ENCODE results near the gene AHNAK.
"Not testable (repeated sequence)": the region's sequence is repeated elsewhere in the genome, so short reads cannot be mapped to it uniquely, and the experiment has no call there.

Gene AHNAK

DNA sequence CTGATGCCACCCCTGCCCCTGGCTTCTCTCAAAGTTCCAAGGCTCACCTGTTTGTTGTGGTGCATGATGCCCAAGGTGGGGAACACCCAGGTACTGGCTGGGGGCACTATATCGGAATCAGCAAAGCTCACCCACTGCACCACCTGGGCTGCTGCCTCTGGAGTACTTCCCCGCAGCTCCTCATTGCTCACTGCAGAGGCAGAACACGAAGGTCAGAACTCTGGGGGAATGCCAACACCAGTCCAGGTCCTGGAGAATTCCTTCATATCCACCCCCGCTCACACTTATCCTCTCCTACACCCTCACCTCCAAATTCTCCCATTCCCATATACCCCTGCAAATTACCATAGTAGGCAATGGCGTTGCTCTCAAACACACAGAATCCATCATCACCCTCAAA, 24.9 kb upstream of the AHNAK start:
- not testable (repeated sequence) for DNase-seq

DNA sequence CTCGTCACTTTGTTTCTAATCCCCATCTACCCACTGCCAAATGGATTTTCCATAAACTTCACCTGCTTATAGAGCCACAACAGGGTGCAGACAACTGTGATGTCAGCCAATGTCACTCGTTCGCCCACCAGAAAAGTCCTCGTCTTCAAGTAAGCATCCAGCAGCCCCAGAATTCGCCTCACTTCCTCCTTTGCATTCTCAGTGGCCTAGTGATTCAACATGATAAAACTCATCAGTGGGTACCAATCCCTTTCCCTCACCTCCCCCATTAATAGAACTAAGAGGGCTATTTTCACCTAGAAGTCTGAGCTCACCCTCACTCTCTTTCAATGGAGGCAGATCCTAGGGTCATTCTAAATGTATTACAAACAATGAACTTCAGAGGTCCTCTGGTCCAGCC, 24.3 kb upstream of the AHNAK start:
- not testable (repeated sequence) for DNase-seq

DNA sequence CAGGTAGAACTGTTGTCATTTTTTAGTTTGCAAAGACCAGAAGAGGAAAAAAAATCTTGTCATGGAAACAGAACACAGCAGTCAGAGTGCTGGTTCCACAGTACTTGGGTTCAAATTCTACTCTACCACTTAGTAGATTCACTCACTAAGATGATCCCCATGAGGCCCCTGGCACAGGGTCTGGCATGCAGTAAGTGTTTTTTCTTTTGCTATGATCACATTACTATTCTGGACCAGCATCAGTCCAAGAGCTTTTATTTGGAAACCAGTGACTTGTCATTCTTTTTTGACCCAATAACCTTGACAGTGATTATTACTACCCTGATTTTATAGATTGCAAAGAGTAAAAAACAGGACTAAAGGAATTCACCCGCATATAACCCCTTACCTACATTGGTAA, 23.0 kb upstream of the AHNAK start:
- DNase-seq: no peak

DNA sequence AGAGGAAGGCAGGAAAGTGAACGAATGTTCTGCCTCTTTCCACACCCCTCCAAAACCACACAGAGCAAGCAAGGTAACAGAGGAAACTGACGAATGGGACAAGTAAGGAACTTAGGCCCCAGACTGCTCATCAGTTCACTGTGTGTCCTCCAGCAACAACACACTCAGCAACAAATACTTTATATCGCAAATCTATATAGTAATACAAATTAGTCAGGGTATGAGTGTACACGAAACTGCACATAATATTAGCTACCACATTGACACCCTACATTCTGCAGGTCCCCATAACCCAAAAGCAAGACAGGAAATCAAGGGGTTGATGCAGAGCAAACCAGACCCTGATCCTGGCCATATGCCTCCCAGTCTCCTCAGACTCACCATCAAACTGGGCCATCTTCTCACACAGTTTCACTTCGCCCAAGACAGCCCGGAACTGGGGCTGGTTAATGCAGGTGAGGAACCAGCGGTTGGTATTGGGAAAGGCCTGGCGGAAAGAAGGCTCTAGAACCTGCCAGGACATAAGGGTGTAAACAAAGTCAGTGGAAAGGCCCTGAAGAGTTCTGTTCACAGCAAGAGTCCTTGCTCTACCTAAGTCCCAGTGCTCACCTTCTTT, 20.5 kb upstream of the AHNAK start:
- no peak for DNase-seq

DNA sequence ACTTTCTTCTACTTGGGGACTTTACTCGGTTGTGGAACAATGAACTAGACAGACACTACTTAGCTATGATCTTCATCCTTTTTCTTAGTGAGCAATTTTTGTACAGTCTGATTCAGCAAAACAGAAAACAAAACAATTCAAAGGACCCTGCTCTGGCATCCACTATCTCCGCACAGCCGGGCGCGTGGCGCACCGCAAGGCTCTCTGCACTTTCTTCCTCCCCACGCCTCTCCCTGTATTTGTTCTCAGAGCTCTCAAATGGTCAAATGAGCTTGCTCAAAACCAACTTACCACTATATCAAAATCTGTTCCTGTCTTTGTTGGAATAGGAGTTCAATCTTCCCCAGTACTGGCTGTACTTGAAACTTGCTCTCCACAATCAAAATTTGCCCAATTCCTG, 19.6 kb upstream of the AHNAK start:
- DNase-seq: no peak

DNA sequence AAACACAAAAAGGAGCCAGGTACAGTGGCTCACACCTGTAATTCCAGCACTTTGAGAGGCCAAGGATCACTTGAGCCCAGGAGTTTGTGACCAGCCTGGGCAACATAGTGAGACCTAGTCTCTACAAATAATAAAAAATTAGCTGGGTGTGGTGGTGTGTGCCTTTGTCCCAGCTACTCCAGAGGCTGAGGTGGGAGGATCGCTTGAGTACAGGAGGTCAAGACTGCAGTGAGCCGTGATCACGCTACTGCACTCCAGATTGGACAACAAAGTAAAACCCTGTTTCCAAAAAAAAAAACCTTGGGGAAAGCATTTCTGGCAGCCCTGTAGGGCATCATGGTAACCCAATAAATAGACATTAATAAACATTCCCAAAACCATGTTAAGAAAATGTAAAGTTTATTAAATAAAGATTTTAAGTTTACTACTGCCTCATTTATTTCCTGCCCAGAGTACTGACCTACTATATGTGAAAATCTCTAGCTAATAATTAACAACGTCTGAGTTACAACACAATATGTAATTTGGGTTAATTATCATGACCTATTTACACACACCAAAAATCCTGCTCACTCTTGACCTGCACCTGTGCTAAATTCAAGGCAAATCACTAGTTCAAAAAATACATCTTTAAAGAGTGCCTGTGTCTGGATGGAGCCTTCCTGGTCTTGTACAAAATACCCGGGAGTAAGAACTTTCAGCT, 18.6 kb upstream of the AHNAK start:
- DNase-seq: no peak

DNA sequence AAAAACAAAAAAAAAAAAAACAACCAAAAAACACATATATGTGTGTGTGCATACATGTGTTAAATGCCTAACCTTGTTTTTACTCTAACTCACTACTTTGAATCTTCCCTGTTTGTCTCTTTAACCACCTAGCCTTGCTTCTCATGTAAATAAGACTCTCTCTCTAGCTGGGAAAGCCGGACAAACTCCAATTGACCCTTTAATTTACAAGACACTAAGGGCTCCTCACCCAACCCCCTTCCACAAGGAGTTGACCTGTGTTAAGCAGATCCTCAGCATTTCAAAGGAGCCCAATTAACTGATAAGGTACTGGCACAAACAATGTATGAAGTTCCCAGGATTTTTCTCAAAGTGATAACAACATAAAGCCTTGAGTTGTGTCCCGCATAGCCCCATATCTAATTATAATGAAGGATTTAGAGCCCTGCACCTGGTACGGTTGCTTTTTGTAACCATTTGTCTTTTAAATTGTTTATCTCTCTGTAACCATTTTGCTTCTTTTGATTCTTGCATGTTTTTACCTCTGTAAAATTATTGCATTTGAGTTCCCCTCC, 15.1 kb upstream of the AHNAK start:
- DNase-seq: not testable (repeated sequence)

DNA sequence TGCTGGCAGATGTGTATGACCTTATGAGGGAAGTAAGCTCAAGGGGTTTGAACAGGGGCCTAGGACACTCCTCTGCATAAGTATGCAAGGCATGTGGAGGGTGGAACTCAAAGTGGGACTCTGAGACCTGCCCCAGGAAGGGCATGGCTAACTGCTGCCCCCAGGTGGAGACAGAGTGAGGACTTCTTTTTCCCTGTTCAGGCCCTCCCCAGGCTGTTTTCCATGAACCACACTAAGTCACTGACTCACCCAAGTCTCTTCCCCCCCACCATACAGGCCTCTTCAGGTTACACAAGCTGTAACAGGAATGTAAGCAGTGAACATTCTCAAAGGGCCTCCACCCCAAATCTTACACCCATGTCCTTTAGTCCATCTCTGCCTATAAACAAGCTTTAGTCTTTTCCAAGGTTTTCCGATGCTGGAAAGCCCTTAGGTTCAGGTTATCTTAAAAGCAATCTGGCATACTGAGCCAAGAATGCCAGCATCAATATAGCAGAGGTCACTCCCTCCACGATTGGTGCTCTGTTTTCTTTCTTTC, 14.0 kb upstream of the AHNAK start:
- peak; percentile 88 for DNase-seq

DNA sequence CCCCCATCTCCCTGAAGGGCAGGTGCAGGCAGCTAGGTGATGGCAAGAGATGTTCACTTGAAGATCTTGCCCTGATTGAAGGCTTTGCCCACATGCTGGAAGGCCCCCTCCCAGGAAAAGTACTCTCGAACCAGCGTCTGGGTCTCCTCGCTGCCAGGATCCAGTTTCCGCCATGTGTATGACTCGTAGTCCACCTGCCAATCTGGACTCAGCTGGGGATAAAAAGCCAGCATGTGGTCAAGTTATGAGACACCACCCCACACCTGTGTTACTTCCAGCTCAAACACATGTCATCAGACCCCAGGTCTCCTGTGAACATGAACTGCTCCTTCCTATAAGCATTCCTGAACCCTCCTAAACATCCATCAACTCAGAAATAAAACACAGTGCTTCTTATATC, 13.0 kb upstream of the AHNAK start:
- DNase-seq: not testable (repeated sequence)

DNA sequence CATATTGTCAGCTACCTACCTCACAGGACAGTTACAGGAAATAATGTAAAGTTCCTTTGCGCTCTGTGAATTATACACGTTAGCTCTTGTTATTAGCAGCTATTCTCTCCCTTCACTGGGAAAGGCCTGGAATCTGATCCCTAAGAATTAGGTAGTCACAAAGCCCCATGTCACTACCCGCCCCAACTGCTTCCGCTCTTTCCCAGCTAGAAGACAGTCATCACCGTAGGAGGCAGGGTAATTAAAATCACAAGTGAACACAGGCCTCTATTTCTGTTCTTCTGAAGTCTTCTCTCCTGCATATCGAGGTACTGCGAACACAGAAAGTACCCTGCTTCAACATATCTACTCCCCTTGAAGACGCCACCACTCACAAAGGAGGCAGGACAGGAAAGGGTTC, 12.6 kb upstream of the AHNAK start:
- no peak for DNase-seq

DNA sequence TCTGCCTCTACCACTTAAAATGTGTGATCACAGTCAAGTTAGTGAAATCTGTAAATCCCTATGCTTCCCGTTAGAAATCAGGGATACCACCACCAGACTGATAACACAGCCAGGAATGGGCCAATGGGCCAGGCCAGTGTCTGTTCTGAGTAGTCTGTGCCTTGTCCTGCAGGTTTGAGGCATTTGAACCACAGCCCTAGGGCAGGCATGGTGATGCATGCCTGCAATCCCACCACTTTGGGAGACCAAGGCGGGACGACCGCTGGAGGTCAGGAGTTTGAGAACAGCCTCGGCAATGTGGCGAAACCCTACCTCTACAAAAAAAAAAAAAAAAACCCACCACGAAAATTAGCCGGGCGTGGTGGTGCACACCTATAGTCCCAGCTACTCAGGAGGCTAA, 12.1 kb upstream of the AHNAK start:
- no peak for DNase-seq

DNA sequence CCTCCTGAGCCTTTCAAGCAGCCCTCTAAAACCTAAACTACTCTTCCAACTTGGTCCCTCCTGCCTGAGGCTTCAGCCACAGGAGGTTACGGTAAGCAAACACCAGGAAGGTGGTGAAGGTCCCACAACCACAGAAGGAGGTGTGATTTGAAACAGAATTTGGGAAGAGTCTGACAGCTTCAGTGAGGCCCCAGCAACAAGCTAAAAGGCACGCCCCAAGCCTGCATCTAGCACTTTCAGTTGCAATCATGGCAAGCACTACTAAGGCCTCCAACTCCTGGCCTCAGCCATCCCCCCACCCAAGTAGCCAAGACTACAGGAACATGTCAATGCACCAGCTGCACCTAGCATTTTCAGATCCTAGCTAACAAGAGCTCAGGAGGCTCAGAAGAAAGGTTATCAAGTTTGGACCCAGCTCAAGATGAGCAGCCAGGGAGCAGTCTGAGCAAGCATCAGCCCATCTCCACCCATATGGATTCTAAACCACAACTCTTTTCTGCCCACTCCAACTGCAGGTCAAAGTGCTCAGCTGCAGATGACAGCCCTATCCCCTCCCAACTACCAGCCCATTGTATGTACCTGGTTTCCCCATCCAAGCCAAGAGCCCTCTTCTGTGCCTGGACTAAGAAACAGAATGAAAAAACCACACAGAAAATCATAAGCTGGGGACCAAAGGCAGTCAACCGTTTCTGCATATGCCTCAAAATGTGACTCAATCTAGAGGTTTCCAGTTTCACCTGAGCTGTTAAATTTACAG, 10.4 kb upstream of the AHNAK start:
- DNase-seq: peak; percentile 73

DNA sequence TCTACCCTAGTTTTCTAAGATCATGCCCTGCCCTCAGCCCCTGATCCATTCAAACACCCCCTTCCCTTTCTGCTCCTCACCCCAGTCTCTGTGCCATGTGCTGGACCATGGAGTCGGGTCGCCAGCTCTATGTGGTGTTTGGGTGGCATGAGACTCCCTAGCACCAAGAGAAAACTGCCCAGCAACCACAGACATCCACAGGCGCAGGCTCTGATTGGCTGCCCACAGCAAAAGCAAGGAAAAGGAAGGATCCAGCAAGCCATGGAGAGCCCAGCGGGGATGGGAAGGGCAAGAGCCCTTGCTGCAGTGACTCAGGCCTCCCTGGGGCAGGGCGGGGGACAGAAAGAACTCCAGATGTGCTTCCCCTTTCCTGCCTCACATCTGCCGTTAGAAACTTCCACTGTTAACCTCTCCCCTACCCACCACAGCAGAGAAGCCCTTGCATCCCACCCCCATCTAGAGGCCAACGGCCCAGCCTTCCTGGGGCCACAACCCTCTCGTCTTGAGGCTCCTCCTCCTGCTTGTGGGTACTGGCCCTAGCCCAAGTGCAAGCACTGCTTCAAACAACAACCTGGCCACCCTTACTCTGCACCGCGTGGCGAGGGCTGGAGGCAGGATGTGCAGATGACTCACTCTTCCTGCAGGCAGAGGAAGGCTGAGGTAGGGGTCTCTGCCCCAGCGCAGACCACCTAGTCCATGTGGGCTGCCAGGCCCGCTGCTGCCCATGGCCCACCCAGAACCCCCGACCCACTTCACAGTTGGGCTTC, 9.7 kb upstream of the AHNAK start:
- peak; percentile 95 for DNase-seq

DNA sequence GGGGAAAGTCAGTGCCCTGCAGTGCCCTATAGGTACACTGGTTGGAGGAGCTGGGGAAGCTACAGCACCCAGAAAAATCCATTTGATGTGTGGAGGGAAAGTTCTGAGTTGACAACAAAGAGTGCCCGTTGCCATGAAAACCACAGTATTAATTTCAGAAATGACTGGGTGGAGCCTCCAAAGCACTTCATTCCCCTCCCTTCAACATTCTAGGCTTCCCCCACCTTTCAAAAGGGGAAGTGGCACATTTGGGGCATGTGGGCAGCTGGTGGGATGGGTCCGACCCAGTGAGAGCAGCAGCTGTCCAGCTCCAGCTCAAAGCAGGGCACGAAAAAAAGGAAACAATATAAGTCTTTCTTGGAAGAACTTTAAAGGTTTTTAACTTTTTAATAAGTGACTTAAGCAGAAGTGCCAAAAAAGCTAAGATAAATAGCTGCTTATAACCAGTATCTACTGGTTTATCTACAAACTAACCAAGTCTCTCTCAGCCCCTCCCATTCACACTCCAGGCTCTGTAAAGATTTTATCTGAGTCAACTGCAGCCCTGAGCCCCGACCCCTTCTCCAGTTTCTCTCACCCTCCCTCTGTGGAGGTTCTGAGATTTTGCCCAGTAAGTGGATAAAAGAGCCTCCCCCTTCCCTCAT, 9.0 kb upstream of the AHNAK start:
- DNase-seq: peak; percentile 41

DNA sequence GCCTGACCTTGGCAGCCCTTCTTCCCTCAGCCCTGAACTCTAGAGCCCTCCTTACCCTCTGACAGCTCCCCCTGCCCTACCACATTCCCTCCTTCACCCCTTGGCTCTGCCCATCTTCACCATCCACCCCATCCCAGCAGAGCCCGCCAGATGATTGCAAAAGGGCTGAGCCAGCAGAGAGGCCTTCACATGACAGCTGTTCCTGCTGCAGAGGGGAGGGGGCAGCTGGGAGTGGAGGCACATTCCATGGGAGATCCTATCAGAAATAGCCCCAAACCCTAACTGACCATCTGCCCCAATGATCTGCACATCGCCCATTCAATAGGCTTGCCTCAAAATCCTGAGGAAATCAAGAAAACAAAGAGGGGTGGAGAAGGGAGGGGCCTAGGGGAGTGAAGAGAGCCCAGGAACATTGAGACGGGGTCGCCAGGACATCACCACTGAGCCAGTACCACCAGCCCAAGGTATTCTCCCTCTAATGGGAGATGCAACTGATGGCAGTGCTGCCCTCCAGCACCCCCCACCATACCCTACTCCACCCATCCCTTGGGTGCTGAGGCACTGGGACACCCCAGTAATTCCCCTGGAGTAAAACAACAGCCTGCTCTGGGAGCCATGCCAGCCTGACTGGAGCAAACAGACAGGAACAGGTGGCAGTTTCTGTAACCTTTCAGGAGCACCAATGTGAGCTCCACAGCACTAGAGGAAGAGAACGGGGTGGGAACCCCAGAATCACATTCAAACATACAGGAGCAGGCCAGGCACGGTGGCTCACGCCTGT, 8.0 kb upstream of the AHNAK start:
- DNase-seq: no peak

DNA sequence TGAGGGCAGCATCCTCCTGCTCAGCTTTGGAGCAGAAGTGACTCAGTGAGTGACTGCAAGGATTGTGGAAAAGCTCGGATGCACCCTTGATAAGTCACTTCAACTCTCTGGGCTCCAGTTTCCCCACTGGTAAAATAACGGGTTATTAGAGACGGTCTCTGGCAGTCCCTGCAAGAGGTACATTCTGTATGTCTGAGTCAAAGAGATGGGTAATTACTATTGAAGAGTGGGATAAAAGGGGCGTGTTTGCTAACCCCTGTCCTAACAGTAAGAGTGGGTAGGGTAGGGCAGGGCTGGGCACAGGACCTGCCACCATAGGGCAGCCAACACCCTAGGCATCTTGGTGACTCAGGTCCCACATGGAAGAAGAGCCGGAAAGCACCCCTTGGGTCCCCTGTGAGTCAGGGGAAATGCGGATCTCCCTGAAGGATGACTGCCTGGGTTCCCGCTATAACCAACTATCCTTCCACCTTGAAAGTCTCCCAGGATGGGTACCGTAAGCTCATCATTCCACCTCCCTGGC, 7.3 kb upstream of the AHNAK start:
- DNase-seq: no peak

DNA sequence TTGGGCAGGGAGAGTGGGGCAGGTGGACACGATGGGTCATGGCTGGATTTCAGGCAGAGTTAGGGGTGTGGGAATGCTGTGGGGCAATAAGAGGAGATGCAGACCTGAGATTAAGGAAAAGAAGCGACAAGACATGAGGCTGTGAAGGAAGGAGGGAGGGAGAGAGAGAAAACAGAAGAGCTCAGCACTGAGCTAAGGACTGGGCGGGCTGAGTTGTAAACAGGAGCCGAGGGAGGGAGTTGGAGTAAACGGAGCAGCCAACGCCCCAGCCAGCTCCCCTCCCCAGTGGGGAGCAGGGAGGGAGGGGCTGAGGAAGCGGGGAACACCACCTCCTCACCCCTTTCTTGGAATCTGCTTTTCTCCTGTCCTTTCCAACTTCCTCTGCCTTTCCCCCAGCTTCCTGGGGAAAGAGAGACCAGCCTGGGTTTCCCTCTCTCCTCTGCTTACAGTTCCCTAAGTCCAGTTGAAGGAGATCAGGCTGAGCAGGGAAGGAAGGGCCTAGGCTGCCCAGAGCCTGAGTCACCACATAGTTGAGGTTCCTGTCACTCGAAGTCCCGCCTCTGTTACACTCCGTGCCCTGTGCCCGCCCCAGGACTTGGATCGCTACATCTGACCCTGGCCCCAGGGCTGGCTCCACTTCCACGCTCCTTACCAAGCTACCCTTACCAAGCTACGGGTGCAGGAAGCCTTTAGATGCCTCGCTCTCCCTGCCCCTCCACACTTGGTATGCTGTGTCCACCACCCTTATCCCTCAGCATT, 6.7 kb upstream of the AHNAK start:
- DNase-seq: no peak

DNA sequence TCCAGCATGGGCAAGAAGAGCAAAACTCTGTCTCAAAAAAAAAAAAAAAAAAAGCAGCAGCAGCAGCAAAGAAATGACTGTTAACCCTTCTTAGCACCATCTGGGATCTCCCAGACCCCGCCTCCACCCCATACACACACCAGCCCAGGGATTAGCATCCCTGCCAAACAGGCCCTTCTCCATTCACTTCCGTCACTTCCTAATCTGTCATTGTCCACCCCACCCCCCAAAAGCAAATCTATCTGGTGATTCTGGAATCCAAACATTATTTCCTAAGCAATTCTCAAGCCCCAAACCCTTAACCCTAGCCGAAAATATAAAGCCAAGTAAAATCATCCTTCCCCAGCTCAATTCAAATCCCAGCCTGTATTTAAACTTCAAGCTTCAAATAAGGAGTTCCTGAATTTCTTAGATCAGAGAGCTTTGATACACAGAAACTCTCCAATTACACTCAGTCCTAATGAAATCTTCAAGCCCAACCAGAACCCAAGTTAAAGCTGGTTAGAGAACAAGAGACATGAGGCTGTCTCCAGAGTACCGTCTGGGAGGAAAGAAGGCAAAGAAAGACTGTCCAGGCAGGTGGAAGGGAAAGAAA, 6.0 kb upstream of the AHNAK start:
- DNase-seq: no peak

DNA sequence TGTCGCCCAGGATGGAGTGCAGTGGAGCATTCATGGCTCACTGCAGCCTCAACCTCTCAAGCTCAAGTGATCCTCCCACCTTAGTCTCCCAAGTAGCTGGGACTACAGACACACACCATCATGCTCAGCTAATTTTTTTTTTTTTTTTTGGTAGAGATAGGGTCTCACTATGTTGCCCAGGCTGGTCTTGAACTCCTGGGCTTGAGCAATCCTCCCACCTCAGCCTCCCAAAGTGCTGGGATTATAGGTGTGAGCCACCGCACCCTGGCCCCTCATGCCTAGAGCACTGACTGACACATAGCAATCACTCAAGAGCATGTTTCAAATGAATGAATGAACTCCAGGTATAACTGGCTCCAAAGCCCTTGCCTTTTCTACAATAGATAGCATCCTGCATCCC, 3.9 kb upstream of the AHNAK start:
- DNase-seq: not testable (repeated sequence)

Measured in DMS53 (cell line).